HEK293 (cell line): ENCODE data around the gene NCOR2.

Experiments used
- HOXD13 ChIP-seq: sonication (generic); formaldehyde crosslinking; IDR thresholded peaks from 2 replicates; pipeline ENCODE4 v1.8.0; 2022; ENCODE audit warnings: missing genetic modification reagents, borderline replicate concordance
- ZNF768 ChIP-seq: fragments of 450-650 bp; formaldehyde crosslinking; IDR thresholded peaks from 2 replicates; pipeline ENCODE4 v1.5.1; 2018; ENCODE audit warnings: missing biosample characterization, mild to moderate bottlenecking, missing genetic modification characterization
- TF ChIP-seq, protein P1 (sequence below): fragments of 450-650 bp; formaldehyde crosslinking; IDR thresholded peaks from 2 replicates; pipeline ENCODE4 v1.5.1; 2016; ENCODE audit warnings: missing biosample characterization, missing genetic modification characterization
- TF ChIP-seq, protein P2 (sequence below): fragments of 450-650 bp; formaldehyde crosslinking; IDR thresholded peaks from 2 replicates; pipeline ENCODE4 v1.5.1; 2016; ENCODE audit warnings: missing biosample characterization, missing genetic modification characterization

DNA sequence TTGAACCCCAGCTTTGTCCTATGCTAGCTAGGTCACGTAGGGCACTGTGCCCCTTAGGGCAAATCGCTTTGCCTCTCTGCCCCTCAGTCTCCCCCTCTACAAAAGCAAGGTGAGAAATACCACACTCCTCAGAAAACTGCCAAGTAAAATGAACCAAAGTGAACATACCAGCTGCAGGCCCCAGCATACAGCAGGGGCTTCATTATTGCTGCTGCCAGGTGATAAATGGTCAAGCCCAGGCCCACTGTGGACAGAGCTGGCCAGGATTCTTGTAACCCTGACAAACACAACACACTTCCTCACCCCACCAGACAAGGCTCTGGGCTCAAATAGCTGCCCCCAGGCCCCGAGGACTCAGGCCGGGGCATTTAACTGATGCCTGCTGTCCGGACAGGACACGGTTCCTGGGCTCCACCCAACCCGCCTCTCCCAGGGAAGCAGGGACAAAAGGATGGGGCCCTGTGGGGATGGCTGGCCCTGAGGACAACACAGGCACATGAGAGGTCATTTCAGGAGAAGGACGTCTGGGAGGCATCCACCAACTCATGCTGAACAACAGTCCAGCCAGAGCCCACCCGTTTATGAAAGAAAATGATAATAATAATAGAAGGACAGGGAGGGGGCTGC, 36.7 kb downstream of the NCOR2 start:
- TF ChIP-seq, protein P1, sequence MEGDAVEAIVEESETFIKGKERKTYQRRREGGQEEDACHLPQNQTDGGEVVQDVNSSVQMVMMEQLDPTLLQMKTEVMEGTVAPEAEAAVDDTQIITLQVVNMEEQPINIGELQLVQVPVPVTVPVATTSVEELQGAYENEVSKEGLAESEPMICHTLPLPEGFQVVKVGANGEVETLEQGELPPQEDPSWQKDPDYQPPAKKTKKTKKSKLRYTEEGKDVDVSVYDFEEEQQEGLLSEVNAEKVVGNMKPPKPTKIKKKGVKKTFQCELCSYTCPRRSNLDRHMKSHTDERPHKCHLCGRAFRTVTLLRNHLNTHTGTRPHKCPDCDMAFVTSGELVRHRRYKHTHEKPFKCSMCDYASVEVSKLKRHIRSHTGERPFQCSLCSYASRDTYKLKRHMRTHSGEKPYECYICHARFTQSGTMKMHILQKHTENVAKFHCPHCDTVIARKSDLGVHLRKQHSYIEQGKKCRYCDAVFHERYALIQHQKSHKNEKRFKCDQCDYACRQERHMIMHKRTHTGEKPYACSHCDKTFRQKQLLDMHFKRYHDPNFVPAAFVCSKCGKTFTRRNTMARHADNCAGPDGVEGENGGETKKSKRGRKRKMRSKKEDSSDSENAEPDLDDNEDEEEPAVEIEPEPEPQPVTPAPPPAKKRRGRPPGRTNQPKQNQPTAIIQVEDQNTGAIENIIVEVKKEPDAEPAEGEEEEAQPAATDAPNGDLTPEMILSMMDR (tag by site-specific recombination) = no peak
- TF ChIP-seq ZNF768 (tag by site-specific recombination) = no peak
- TF ChIP-seq, protein P2, sequence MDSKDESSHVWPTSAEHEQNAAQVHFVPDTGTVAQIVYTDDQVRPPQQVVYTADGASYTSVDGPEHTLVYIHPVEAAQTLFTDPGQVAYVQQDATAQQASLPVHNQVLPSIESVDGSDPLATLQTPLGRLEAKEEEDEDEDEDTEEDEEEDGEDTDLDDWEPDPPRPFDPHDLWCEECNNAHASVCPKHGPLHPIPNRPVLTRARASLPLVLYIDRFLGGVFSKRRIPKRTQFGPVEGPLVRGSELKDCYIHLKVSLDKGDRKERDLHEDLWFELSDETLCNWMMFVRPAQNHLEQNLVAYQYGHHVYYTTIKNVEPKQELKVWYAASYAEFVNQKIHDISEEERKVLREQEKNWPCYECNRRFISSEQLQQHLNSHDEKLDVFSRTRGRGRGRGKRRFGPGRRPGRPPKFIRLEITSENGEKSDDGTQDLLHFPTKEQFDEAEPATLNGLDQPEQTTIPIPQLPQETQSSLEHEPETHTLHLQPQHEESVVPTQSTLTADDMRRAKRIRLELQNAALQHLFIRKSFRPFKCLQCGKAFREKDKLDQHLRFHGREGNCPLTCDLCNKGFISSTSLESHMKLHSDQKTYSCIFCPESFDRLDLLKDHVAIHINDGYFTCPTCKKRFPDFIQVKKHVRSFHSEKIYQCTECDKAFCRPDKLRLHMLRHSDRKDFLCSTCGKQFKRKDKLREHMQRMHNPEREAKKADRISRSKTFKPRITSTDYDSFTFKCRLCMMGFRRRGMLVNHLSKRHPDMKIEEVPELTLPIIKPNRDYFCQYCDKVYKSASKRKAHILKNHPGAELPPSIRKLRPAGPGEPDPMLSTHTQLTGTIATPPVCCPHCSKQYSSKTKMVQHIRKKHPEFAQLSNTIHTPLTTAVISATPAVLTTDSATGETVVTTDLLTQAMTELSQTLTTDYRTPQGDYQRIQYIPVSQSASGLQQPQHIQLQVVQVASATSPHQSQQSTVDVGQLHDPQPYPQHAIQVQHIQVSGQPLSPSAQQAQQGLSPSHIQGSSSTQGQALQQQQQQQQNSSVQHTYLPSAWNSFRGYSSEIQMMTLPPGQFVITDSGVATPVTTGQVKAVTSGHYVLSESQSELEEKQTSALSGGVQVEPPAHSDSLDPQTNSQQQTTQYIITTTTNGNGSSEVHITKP (tag by site-specific recombination) = no peak
- TF ChIP-seq HOXD13 (CRISPR knock-in tag) = no peak
